DOHH2 (cell line): ENCODE measurements around the gene PSMD3.

Experiments
- H3F3A ChIP-seq: fragments of 200-600 bp; sonication (generic), shearing (Covaris generic); 2 replicates; pipeline ENCODE4 v1.6.0; 2016; ENCODE audit warnings: antibody characterized with exemption, mild to moderate bottlenecking; ENCODE audit not compliant: control insufficient read depth, insufficient read depth
- H3K27ac ChIP-seq: fragments of 200-600 bp; sonication (generic); 2 replicates; pipeline ENCODE4 v1.5.1; 2014; ENCODE audit warnings: low read depth, mild to moderate bottlenecking, low read length, moderate library complexity
- H3K27me3 ChIP-seq: fragments of 200-600 bp; sonication (generic); 2 replicates; pipeline ENCODE4 v1.6.1; 2014; ENCODE audit warnings: mild to moderate bottlenecking, low read length, mixed read lengths; ENCODE audit not compliant: control insufficient read depth
- H3K36me3 ChIP-seq: fragments of 200-600 bp; sonication (generic); 2 replicates; pipeline ENCODE4 v1.6.1; 2014; ENCODE audit warnings: mild to moderate bottlenecking, low read length, moderate library complexity, mixed read lengths; ENCODE audit not compliant: control insufficient read depth
- H3K4me1 ChIP-seq: fragments of 200-600 bp; sonication (generic); 2 replicates; pipeline ENCODE4 v1.6.1; 2014; ENCODE audit warnings: mild to moderate bottlenecking, low read length, mixed read lengths; ENCODE audit not compliant: control insufficient read depth
- H3K4me2 ChIP-seq: fragments of 200-600 bp; sonication (generic); 2 replicates; pipeline ENCODE4 v1.6.0; 2014; ENCODE audit warnings: mild to moderate bottlenecking, low read length, moderate library complexity
- H3K4me3 ChIP-seq: fragments of 200-600 bp; sonication (generic); 2 replicates; pipeline ENCODE4 v1.5.1; 2014; ENCODE audit warnings: mild to moderate bottlenecking, low read length, mixed read lengths
- H3K79me2 ChIP-seq: fragments of 200-600 bp; sonication (generic); 2 replicates; pipeline ENCODE4 v1.6.1; 2014; ENCODE audit warnings: mild to moderate bottlenecking, low read length, mixed read lengths; ENCODE audit not compliant: control insufficient read depth
- H3K9me2 ChIP-seq: fragments of 200-600 bp; sonication (generic); replicated peaks from 2 replicates; pipeline ENCODE4 v1.6.1; 2014; ENCODE audit warnings: mild to moderate bottlenecking, low read length, mixed read lengths; ENCODE audit not compliant: control insufficient read depth
- H3K9me3 ChIP-seq: fragments of 200-600 bp; sonication (generic); 2 replicates; pipeline ENCODE4 v1.6.1; 2014; ENCODE audit warnings: antibody characterized with exemption, low read length, mixed read lengths; ENCODE audit not compliant: control insufficient read depth, insufficient read depth
- H4K20me1 ChIP-seq: fragments of 200-600 bp; sonication (generic); 2 replicates; pipeline ENCODE4 v1.6.0; 2014; ENCODE audit warnings: low read depth, mild to moderate bottlenecking, antibody characterized with exemption, low read length, moderate library complexity; ENCODE audit not compliant: control insufficient read depth, insufficient read depth
- CTCF ChIP-seq: fragments of 200-600 bp; sonication (generic); IDR thresholded peaks from one replicate; pipeline ENCODE4 v1.5.1; 2014; ENCODE audit warnings: antibody characterized with exemption, mild to moderate bottlenecking, low read depth, low read length; ENCODE audit not compliant: poor library complexity, severe bottlenecking
- EZH2phosphoT487 ChIP-seq: fragments of 200-600 bp; sonication (generic); IDR thresholded peaks from 2 replicates; pipeline ENCODE4 v1.6.1; 2017; ENCODE audit warnings: borderline replicate concordance, mild to moderate bottlenecking, antibody characterized with exemption, low read length, moderate library complexity, mixed read lengths

PSMD3 gene

DNA sequence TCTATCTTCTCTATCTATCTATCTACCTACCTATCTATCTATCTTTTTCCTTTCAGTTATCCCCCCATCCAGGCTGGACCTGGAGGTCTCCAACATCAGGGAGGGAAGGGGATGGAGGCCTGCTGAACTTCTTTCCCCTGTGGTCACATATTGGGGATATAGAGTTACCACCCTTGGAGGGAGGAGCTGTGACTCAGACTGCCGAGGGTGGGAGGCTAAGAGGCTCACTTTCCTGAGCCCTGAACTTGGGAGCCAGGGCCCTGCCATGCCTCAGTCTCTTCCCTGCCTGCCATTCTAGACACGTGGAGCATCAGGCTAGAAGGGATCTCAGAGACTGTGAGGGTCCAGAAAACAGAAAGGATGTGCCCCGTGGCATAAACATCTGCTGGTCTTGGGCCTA, 44.7 kb upstream of the PSMD3 start:
- Histone ChIP-seq H3K9me3 (no peaks in the 10 kb centered on the region), H3K27ac (no peak overlapping the region), H3K4me1 (peaks cover 13% of the 10 kb centered on the region), H3K4me2 (no peak overlapping the region), H3F3A (no peaks in the 10 kb centered on the region), H3K9me2 (no peaks in the 10 kb centered on the region), H4K20me1 (no peaks in the 10 kb centered on the region), H3K36me3 (no peaks in the 10 kb centered on the region), H3K79me2 (no peaks in the 10 kb centered on the region), H3K27me3 (no peaks in the 10 kb centered on the region), H3K4me3 (no peak overlapping the region)
- TF ChIP-seq EZH2phosphoT487: no peak
- TF ChIP-seq CTCF: no peak

- Histone ChIP-seq H3K9me2 (no peaks in the 10 kb centered on the region), H3K4me1 (peaks cover 13% of the 10 kb centered on the region), H3F3A (no peaks in the 10 kb centered on the region), H3K4me3 (no peak overlapping the region), H3K27me3 (no peaks in the 10 kb centered on the region), H3K79me2 (no peaks in the 10 kb centered on the region), H3K27ac (no peak overlapping the region), H3K36me3 (no peaks in the 10 kb centered on the region), H3K4me2 (no peak overlapping the region), H3K9me3 (no peaks in the 10 kb centered on the region), H4K20me1 (no peaks in the 10 kb centered on the region)
- TF ChIP-seq CTCF: no peak
- TF ChIP-seq EZH2phosphoT487: no peak
These were observed 43.2 kb upstream of the PSMD3 start for GRCh38 chr17:39937447-39937846.

GRCh38 chr17:39938140-39938869, 42.3 kb upstream of the PSMD3 start:
- Histone ChIP-seq H3K27ac (no peak overlapping the region), H3K79me2 (no peaks in the 10 kb centered on the region), H3K4me1 (peaks cover 13% of the 10 kb centered on the region), H3K4me3 (no peak overlapping the region), H4K20me1 (no peaks in the 10 kb centered on the region), H3F3A (no peaks in the 10 kb centered on the region), H3K36me3 (no peaks in the 10 kb centered on the region), H3K9me3 (no peaks in the 10 kb centered on the region), H3K9me2 (no peaks in the 10 kb centered on the region), H3K4me2 (no peak overlapping the region), H3K27me3 (no peaks in the 10 kb centered on the region)
- TF ChIP-seq EZH2phosphoT487 (no peak), CTCF (no peak)
